Ectodermal cell (in vitro differentiated cells): ENCODE data around the gene NUP188.

Experiments used
- H3K27ac ChIP-seq: 2 replicates; pipeline ENCODE4 v1.7.0; 2013; ENCODE audit warnings: mild to moderate bottlenecking, low read depth, low read length; ENCODE audit not compliant: insufficient read depth, poor library complexity, severe bottlenecking
- H3K27me3 ChIP-seq: 2 replicates; pipeline ENCODE4 v1.7.0; 2013; ENCODE audit warnings: mild to moderate bottlenecking, low read length; ENCODE audit not compliant: insufficient read depth, control insufficient read depth, poor library complexity, severe bottlenecking
- H3K36me3 ChIP-seq: one replicate; pipeline ENCODE4 v1.7.0; 2013; ENCODE audit warnings: low read length; ENCODE audit not compliant: control insufficient read depth, insufficient read depth
- H3K4me1 ChIP-seq: one replicate; pipeline ENCODE4 v1.7.0; 2013; ENCODE audit warnings: low read length; ENCODE audit not compliant: control insufficient read depth, insufficient read depth
- H3K4me3 ChIP-seq: 2 replicates; pipeline ENCODE4 v1.7.0; 2013; ENCODE audit warnings: low read depth, low read length, control low read depth; ENCODE audit not compliant: insufficient read depth
- H3K9me3 ChIP-seq: 2 replicates; pipeline ENCODE4 v1.7.0; 2013; ENCODE audit warnings: mild to moderate bottlenecking, low read length, moderate library complexity; ENCODE audit not compliant: control insufficient read depth
- WGBS, 2 experiments: methylation state at CpG; one replicate each; pipeline ENCODE4 v1.1.7; 2013; ENCODE audit warnings: missing lambda C conversion rate in 2 of 2; 5-methylcytosine and 5-hydroxymethylcytosine counted together

The NUP188 gene

GRCh38 chr9:128916745-128917144 is 30.8 kb upstream of the NUP188 start:
- Histone ChIP-seq H3K9me3 (no peaks in the 10 kb centered on the region), H3K4me3 (no peak overlapping the region), H3K27me3 (no peaks in the 10 kb centered on the region), H3K4me1 (peaks cover 16% of the 10 kb centered on the region), H3K27ac (no peak overlapping the region), H3K36me3 (peaks cover 22% of the 10 kb centered on the region)
- WGBS, 2 experiments = 95 to 98% methylated on average over 11 of the region's 11 CpGs

GRCh38 chr9:128917151-128917849 is 30.2 kb upstream of the NUP188 start:
- Histone ChIP-seq H3K4me3 (no peak overlapping the region), H3K36me3 (peaks cover 22% of the 10 kb centered on the region), H3K4me1 (peaks cover 14% of the 10 kb centered on the region), H3K9me3 (no peaks in the 10 kb centered on the region), H3K27ac (no peak overlapping the region), H3K27me3 (no peaks in the 10 kb centered on the region)
- 95% methylated on average over 26 of the region's 26 CpGs for WGBS, 2 experiments

GRCh38 chr9:128918921-128919320 is 28.6 kb upstream of the NUP188 start:
- peaks cover 22% of the 10 kb centered on the region for H3K36me3 ChIP-seq
- peaks cover 11% of the 10 kb centered on the region for H3K4me1 ChIP-seq
- no peak overlapping the region for H3K27ac ChIP-seq
- no peak overlapping the region for H3K4me3 ChIP-seq
- no peaks in the 10 kb centered on the region for H3K27me3 ChIP-seq
- H3K9me3 ChIP-seq = no peaks in the 10 kb centered on the region
- WGBS, 2 experiments = 93 to 96% methylated on average over 2 of the region's 2 CpGs

GRCh38 chr9:128919402-128920089 is 28.0 kb upstream of the NUP188 start:
- H3K4me3 ChIP-seq = no peak overlapping the region
- no peak overlapping the region for H3K27ac ChIP-seq
- peaks cover 11% of the 10 kb centered on the region for H3K4me1 ChIP-seq
- WGBS, 2 experiments = 89 to 92% methylated on average over 12 to 13 of the region's 14 CpGs
- H3K36me3 ChIP-seq = peaks cover 22% of the 10 kb centered on the region
- H3K27me3 ChIP-seq = no peaks in the 10 kb centered on the region
- no peaks in the 10 kb centered on the region for H3K9me3 ChIP-seq

- 85 to 87% methylated on average over 13 of the region's 13 CpGs for WGBS, 2 experiments
- Histone ChIP-seq H3K36me3 (peaks cover 22% of the 10 kb centered on the region), H3K4me3 (peak within 1 kb of the TSS; percentile 53), H3K9me3 (no peaks in the 10 kb centered on the region), H3K27ac (peak within 1 kb of the TSS; percentile 76), H3K4me1 (peaks cover 11% of the 10 kb centered on the region), H3K27me3 (no peaks in the 10 kb centered on the region)
These were observed 27.0 kb upstream of the NUP188 start, which contains the start of gene PHYHD1 for GRCh38 chr9:128920381-128921058. Gene PHYHD1 (plus strand): TSS chr9:128920982. CDS start chr9:128922324, 1,342 bp downstream.

- Histone ChIP-seq H3K9me3 (no peaks in the 10 kb centered on the region), H3K36me3 (peaks cover 9% of the 10 kb centered on the region), H3K4me3 (peak overlapping the region; percentile 53), H3K27ac (peak overlapping the region; percentile 76), H3K27me3 (no peaks in the 10 kb centered on the region), H3K4me1 (peaks cover 11% of the 10 kb centered on the region)
- WGBS, 2 experiments = 6 to 7% methylated on average over 31 to 32 of the region's 32 CpGs
These were observed 25.4 kb upstream of the NUP188 start for GRCh38 chr9:128921881-128922763.

GRCh38 chr9:128923493-128923883 is 24.0 kb upstream of the NUP188 start:
- Histone ChIP-seq H3K4me3 (no peak overlapping the region), H3K36me3 (no peaks in the 10 kb centered on the region), H3K9me3 (no peaks in the 10 kb centered on the region), H3K4me1 (peaks cover 11% of the 10 kb centered on the region), H3K27me3 (no peaks in the 10 kb centered on the region), H3K27ac (no peak overlapping the region)
- 91 to 94% methylated on average over 6 of the region's 6 CpGs for WGBS, 2 experiments

- Histone ChIP-seq H3K27ac (no peak overlapping the region), H3K9me3 (no peaks in the 10 kb centered on the region)
- WGBS, 2 experiments = 40% methylated on average over 10 of the region's 10 CpGs
These were observed 19.6 kb upstream of the NUP188 start for GRCh38 chr9:128927731-128928411.

GRCh38 chr9:128928624-128929023 is 18.9 kb upstream of the NUP188 start:
- Histone ChIP-seq H3K4me3 (no peak overlapping the region), H3K27me3 (no peaks in the 10 kb centered on the region), H3K9me3 (no peaks in the 10 kb centered on the region), H3K36me3 (no peaks in the 10 kb centered on the region), H3K4me1 (no peaks in the 10 kb centered on the region), H3K27ac (no peak overlapping the region)
- WGBS, 2 experiments = 97 to 99% methylated on average over 2 of the region's 2 CpGs

More at GRCh38 chr9:128927731-128928411, 19.6 kb upstream of the NUP188 start:
- Histone ChIP-seq H3K27me3 (no peaks in the 10 kb centered on the region), H3K4me1 (no peaks in the 10 kb centered on the region), H3K4me3 (no peak overlapping the region), H3K36me3 (no peaks in the 10 kb centered on the region)
